D721Med (cell line): Measurements from ENCODE around the gene VRK2.

ENCODE experiments used
- DNase-seq: peaks from one replicate; pipeline ENCODE4 v3.0.0; 2011; ENCODE audit warnings: low spot score; ENCODE audit not compliant: insufficient read length
- FAIRE-seq: peaks from 2 replicates; lab custom pipeline; 2011; peaks lifted over from hg19 to GRCh38; lab: Jason Lieb, UNC
- TF ChIP-seq, protein P1 (sequence below): IDR thresholded peaks from 2 replicates; pipeline ENCODE4 v1.5.1; 2012; ENCODE audit warnings: mild to moderate bottlenecking, control low read depth; ENCODE audit not compliant: insufficient read depth; ENCODE audit errors: missing control alignments

VRK2 gene

GRCh38 chr2:58046585-58047372 lies at the start of gene VRK2:
VRK2 (plus strand) TSS chr2:58046806; CDS start chr2:58048832, 2,026 bp downstream.
- FAIRE-seq (no peak), DNase-seq (peak; percentile 35)
- TF ChIP-seq, protein P1, sequence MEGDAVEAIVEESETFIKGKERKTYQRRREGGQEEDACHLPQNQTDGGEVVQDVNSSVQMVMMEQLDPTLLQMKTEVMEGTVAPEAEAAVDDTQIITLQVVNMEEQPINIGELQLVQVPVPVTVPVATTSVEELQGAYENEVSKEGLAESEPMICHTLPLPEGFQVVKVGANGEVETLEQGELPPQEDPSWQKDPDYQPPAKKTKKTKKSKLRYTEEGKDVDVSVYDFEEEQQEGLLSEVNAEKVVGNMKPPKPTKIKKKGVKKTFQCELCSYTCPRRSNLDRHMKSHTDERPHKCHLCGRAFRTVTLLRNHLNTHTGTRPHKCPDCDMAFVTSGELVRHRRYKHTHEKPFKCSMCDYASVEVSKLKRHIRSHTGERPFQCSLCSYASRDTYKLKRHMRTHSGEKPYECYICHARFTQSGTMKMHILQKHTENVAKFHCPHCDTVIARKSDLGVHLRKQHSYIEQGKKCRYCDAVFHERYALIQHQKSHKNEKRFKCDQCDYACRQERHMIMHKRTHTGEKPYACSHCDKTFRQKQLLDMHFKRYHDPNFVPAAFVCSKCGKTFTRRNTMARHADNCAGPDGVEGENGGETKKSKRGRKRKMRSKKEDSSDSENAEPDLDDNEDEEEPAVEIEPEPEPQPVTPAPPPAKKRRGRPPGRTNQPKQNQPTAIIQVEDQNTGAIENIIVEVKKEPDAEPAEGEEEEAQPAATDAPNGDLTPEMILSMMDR, result no peak

DNA sequence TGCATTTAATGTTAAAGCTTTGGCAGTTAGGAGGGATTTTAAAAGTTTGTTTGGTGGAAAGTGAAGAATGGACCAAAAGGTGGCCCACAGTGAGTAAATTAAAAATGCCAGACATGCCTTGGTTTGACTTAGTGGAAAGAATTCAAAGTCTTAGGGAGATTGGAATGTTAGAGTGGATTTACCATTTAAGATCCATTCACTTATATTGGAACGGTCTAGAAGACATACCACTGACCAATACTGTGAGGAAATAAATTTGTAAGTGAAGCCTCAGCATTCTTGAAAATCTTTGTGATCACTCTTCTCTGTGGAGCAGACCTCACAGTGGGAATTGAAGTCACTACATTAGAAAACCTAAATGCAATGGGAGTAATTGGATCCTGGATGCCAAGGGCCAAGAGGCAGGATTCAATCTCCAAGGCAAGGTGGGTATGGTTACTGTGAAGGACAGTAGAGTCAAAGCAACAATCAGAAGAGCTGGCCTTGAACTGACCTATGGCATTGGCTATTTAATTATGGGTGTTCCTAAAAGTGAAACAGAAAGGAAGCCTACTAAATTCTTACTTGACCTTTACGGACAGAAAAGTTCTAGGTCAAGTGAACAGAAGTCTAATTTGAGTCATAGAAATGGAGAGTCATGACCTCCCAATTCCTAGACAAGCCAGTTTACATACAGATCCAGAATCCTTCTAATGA lies 40.2 kb upstream of the VRK2 start:
- DNase-seq (no peak), FAIRE-seq (no peak)
- TF ChIP-seq, protein P1, result no peak

GRCh38 chr2:58006952-58007284 lies 39.7 kb upstream of the VRK2 start:
- FAIRE-seq, result no peak
- TF ChIP-seq, protein P1, result no peak
- DNase-seq, result no peak

DNA sequence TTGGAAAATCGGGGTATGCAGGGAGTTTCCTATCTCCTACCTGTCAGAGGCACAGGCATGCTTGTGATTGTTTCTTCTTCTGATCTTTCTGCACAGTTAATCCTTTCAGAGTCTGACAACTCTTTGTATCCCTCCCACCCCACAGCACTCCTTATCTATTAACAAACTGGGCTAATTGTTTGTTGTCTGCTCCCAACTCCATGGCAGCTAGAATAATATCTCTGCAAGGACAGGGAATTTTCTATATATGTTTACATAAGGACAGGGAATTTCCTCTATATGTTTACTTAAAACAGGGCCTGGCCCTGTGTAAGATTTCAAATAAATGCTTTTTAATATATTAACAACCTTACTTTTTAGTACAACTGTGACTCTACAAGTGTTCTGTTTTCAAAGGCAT lies 36.0 kb upstream of the VRK2 start:
- DNase-seq (no peak), FAIRE-seq (no peak)
- TF ChIP-seq, protein P1, result no peak

- TF ChIP-seq, protein P1, result no peak
- FAIRE-seq, result no peak
- no peak for DNase-seq
Measured at GRCh38 chr2:58019229-58019628, 27.4 kb upstream of the VRK2 start.

- no peak for DNase-seq
- TF ChIP-seq, protein P1, result no peak
- FAIRE-seq, result no peak
Measured at GRCh38 chr2:58025150-58025933, 21.3 kb upstream of the VRK2 start.
